ENCODE measurements around the gene XPNPEP3. TPM values are rescaled to one million over a fixed set of nuclear protein-coding genes. Genes with fewer than 3 reads are reported as not detected.
"Not testable (repeated sequence)": the region's sequence is repeated elsewhere in the genome, so short reads cannot be mapped to it uniquely, and the experiment has no call there.

XPNPEP3 gene
- total RNA-seq, 1 donor, result 19.0 TPM

- H3K4me3 ChIP-seq (ENCODE audit: low read depth, low read length), result no peak within 1 kb of the TSS
- no peak for TF ChIP-seq CTCF (IDR thresholded peaks at IDR 0.05; ENCODE audit: insufficient read depth, low read depth, low read length)
- no peak for DNase-seq (ENCODE audit: low read depth)
Observed at GRCh38 chr22:40862013-40862412, 5.1 kb downstream of the XPNPEP3 start, which contains the start of gene DNAJB7. Gene DNAJB7, minus strand, starts transcription at chr22:40862113. Its CDS starts 119 bp downstream, at chr22:40861994.

- TF ChIP-seq CTCF (IDR thresholded peaks at IDR 0.05; ENCODE audit: insufficient read depth, low read depth, low read length), result no peak
- no peak for DNase-seq (ENCODE audit: low read depth)
- H3K4me3 ChIP-seq (ENCODE audit: low read depth, low read length), result no peak overlapping the region
Observed at GRCh38 chr22:40862537-40862936, 5.6 kb downstream of the XPNPEP3 start.

GRCh38 chr22:40867109-40867508, 10.2 kb downstream of the XPNPEP3 start:
- DNase-seq (ENCODE audit: low read depth), result no peak
- TF ChIP-seq CTCF (IDR thresholded peaks at IDR 0.05; ENCODE audit: insufficient read depth, low read depth, low read length), result no peak
- no peak overlapping the region for H3K4me3 ChIP-seq (ENCODE audit: low read depth, low read length)

- DNase-seq (ENCODE audit: low read depth); H3K4me3 ChIP-seq (ENCODE audit: low read depth, low read length): not testable (repeated sequence)
Observed at GRCh38 chr22:40868379-40868778, 11.4 kb downstream of the XPNPEP3 start.

- no peak for DNase-seq (ENCODE audit: low read depth)
- H3K4me3 ChIP-seq (ENCODE audit: low read depth, low read length), result no peak overlapping the region
- no peak for TF ChIP-seq CTCF (IDR thresholded peaks at IDR 0.05; ENCODE audit: insufficient read depth, low read depth, low read length)
Observed at GRCh38 chr22:40874016-40874415, 17.1 kb downstream of the XPNPEP3 start.

- no peak for DNase-seq (ENCODE audit: low read depth)
- no peak for TF ChIP-seq CTCF (IDR thresholded peaks at IDR 0.05; ENCODE audit: insufficient read depth, low read depth, low read length)
- H3K4me3 ChIP-seq (ENCODE audit: low read depth, low read length), result no peak overlapping the region
Observed at GRCh38 chr22:40875111-40875510, 18.2 kb downstream of the XPNPEP3 start.

- no peak overlapping the region for H3K4me3 ChIP-seq (ENCODE audit: low read depth, low read length)
- no peak for DNase-seq (ENCODE audit: low read depth)
- no peak for TF ChIP-seq CTCF (IDR thresholded peaks at IDR 0.05; ENCODE audit: insufficient read depth, low read depth, low read length)
Observed at GRCh38 chr22:40876907-40877306, 20.0 kb downstream of the XPNPEP3 start.
